ENCODE data around the gene PDE4B. TPM values are rescaled to one million over a fixed set of nuclear protein-coding genes. Genes with fewer than 3 reads are reported as not detected.
A peak's percentile ranks its signal among the peaks of the same experiment; 100 is the strongest.

The PDE4B gene
- total RNA-seq, 4 donors from 2014 or later, result 5.2 to 16.6 (median 9.6) TPM

DNA sequence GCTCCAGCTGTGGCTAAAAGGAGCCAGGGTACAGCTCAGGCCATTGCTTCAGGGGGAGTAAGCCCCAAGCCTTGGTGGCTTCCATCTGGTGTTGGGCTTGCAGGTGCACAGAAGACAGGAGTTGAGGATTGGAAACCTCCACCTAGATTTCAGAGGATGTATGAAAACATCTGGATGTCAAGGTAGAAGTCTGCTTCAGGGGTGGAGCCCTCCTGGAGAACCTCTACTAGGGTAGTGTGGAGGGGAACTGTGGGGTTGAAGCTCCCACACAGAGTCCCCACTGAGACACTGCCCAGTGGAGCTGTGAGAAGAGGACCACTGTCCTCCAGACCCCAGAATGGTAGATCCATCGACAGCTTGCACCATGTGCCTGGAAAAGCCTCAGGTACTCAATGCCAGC lies 183.0 kb downstream of the PDE4B start:
- WGBS, 2 donors, result 83 to 86% methylated on average over 1 of the region's 1 CpG
- H3K4me3 ChIP-seq, result no peak overlapping the region

DNA sequence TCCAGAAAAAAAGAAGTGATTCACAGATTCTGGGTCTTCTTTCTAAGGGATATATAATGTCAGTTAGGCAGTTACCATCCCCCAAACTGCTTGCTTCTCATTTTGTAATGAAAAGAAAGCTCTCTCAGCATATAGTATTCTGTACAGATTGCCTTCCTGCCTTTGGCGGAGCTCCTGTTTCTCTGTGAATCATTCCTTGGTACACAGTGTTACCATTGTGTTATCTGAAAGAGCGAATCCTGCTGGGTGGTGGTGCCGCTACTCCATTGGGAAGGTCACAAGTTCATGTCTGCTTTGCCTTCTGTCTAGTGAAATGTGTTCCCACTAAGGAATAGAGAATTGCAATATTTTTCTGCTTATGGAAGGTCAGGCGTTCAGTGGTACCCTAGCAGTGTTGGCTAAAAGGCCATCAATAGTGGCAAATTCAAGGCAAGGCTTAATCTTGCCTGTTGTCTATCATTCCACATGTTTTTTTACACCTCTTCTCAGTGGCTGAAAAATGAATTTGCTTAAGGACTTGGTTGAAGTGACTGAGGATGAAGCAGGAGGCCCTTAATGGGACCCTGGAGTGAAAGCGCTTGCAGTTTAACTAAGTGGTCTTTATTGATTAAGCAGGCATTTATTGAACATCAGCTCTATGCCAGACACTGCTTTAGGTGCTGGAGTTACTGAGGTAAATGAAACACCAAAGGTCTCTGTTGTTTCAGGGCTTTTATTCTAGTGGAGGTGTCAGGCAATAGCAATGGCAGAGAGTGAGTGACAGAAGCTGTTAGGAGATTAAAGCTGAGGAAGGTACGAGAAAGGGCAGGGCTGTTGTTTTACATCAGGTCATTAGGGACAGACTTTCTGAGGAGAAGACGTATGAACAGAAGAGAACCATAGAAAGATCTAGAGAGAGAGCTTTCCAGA lies 186.7 kb downstream of the PDE4B start:
- Histone ChIP-seq H3K4me1 (peaks cover 0 to 8% (median 0%) of the 10 kb centered on the region in 4 donors), H3K9me3 (peaks cover 0 to 17% (median 1%) of the 10 kb centered on the region in 4 donors), H3K4me3 (no peak overlapping the region), H3K36me3 (peaks cover 0 to 5% (median 0%) of the 10 kb centered on the region in 3 donors), H3K27me3 (no peaks in the 10 kb centered on the region), H3K27ac (peak overlapping the region in 2 of 4 donors; percentile 5 to 56)
- TF ChIP-seq EP300 (IDR thresholded peaks at IDR 0.05), result no peak
- TF ChIP-seq, protein P1, sequence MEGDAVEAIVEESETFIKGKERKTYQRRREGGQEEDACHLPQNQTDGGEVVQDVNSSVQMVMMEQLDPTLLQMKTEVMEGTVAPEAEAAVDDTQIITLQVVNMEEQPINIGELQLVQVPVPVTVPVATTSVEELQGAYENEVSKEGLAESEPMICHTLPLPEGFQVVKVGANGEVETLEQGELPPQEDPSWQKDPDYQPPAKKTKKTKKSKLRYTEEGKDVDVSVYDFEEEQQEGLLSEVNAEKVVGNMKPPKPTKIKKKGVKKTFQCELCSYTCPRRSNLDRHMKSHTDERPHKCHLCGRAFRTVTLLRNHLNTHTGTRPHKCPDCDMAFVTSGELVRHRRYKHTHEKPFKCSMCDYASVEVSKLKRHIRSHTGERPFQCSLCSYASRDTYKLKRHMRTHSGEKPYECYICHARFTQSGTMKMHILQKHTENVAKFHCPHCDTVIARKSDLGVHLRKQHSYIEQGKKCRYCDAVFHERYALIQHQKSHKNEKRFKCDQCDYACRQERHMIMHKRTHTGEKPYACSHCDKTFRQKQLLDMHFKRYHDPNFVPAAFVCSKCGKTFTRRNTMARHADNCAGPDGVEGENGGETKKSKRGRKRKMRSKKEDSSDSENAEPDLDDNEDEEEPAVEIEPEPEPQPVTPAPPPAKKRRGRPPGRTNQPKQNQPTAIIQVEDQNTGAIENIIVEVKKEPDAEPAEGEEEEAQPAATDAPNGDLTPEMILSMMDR (IDR thresholded peaks at IDR 0.05), result no peak
- no peak for TF ChIP-seq POLR2A (IDR thresholded peaks at IDR 0.05)
- 39 to 43% methylated on average over 7 of the region's 7 CpGs for WGBS, 2 donors
- DNase-seq (ENCODE audit: low spot score in 2 of 2), result no peak

More for the DNA sequence above, 183.0 kb downstream of the PDE4B start:
- DNase-seq (ENCODE audit: low spot score in 2 of 2), result no peak
- no peak for TF ChIP-seq EP300 (IDR thresholded peaks at IDR 0.05)
- TF ChIP-seq POLR2A (IDR thresholded peaks at IDR 0.05), result no peak
- TF ChIP-seq, protein P1 (IDR thresholded peaks at IDR 0.05), result no peak
- H3K4me1 ChIP-seq, result peaks cover 0 to 8% (median 0%) of the 10 kb centered on the region in 4 donors
- peaks cover 0 to 5% (median 0%) of the 10 kb centered on the region in 3 donors for H3K36me3 ChIP-seq
- H3K9me3 ChIP-seq, result peaks cover 0 to 17% (median 1%) of the 10 kb centered on the region in 4 donors
- no peaks in the 10 kb centered on the region for H3K27me3 ChIP-seq
- no peak overlapping the region for H3K27ac ChIP-seq

DNA sequence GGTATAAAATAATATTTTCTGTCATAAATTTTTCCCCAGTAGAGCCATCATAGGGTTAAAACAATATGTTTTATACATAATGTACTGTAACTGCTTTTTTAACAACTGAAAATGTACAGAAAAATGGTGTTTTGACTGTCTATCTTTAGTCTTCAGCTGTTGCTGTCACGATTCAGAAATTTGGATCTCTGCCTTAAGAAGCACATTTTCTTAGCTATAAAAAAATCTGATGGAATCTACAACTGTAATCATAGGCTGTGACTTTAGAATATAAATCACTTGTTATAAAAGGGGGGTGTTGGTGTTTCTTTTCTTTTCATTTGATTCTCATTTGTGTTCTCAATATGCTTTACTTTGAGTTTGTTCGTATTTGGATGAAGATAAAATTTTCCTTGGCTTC lies 187.5 kb downstream of the PDE4B start:
- no peak overlapping the region for H3K27ac ChIP-seq
- 41 to 45% methylated on average over 2 of the region's 2 CpGs for WGBS, 2 donors
- no peaks in the 10 kb centered on the region for H3K27me3 ChIP-seq
- DNase-seq (ENCODE audit: low spot score in 2 of 2), result no peak
- H3K36me3 ChIP-seq, result peaks cover 0 to 5% (median 0%) of the 10 kb centered on the region in 3 donors
- H3K4me3 ChIP-seq, result no peak overlapping the region
- H3K4me1 ChIP-seq, result peaks cover 0 to 8% (median 0%) of the 10 kb centered on the region in 4 donors
- peaks cover 0 to 10% (median 1%) of the 10 kb centered on the region in 4 donors for H3K9me3 ChIP-seq
- TF ChIP-seq, protein P1 (IDR thresholded peaks at IDR 0.05), result no peak
- no peak for TF ChIP-seq POLR2A (IDR thresholded peaks at IDR 0.05)
- TF ChIP-seq EP300 (IDR thresholded peaks at IDR 0.05), result no peak

DNA sequence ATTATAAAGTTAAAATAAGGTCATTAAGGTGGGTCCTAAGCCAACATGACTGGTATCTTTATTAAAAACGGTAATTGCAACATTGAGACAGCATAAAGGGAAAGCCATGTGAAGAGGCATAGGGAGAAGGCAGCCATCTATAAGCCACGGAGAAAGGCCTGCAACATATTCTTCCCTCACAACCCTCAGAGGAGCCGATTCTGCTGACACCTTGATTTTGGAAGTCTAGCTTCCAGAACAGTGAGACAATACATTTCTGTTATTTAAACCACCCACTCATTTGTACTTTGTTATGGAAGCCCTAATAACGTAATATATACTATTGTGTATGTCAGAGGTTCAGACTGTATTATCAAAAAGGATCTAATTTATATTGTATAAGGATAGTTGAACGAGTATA lies 190.8 kb downstream of the PDE4B start:
- WGBS, 2 donors, result 59 to 65% methylated on average over 5 of the region's 5 CpGs
- TF ChIP-seq POLR2A (IDR thresholded peaks at IDR 0.05) (no peak), EP300 (IDR thresholded peaks at IDR 0.05) (no peak)
- TF ChIP-seq, protein P1 (IDR thresholded peaks at IDR 0.05), result no peak
- peaks cover 0 to 8% (median 0%) of the 10 kb centered on the region in 4 donors for H3K4me1 ChIP-seq
- H3K4me3 ChIP-seq, result no peak overlapping the region
- no peaks in the 10 kb centered on the region for H3K27me3 ChIP-seq
- H3K27ac ChIP-seq, result no peak overlapping the region
- no peaks in the 10 kb centered on the region for H3K36me3 ChIP-seq
- H3K9me3 ChIP-seq, result no peaks in the 10 kb centered on the region
- DNase-seq (ENCODE audit: low spot score in 2 of 2), result no peak
